Measurements from ENCODE around the gene C2orf42.
"Not testable (repeated sequence)": the region's sequence is repeated elsewhere in the genome, so short reads cannot be mapped to it uniquely, and the experiment has no call there.

DNA sequence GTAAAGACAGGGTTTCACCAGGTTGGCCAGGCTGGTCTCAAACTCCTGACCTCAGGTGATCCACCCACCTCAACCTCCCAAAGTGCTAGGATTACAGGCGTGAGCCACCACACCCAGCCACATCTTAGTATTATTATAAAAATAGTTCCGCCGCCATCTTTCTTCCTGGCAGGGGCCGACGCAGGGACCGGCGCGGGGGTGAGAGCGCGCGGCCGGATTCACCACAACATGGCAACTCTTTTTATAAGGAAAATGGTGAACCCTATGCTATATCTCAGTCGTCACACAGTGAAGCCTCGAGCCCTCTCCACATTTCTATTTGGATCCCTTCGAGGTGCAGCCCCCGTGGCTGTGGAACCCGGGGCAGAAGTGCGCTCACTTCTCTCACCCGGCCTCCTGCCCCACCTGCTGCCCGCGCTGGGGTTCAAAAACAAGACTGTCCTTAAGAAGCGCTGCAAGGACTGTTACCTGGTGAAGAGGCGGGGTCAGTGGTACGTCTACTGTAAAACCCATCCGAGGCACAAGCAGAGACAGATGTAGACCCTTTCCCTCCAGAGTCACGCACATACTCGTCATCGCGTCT is 88.4 kb downstream of the C2orf42 start:
- not testable (repeated sequence) for TF ChIP-seq CTCF, EP300, POLR2A (IDR thresholded peaks at IDR 0.05)
